Superior temporal gyrus (tissue), 1 donor: ENCODE results near the gene ADRA2B.
A peak's percentile ranks its signal among the peaks of the same experiment; 100 is the strongest.
"Not testable (repeated sequence)": the region's sequence is repeated elsewhere in the genome, so short reads cannot be mapped to it uniquely, and the experiment has no call there.

Source experiments
- DNase-seq: peaks from one replicate; pipeline ENCODE4 v3.0.0-alpha.2; 2016; ENCODE audit errors: extremely low spot score

Gene ADRA2B

GRCh38 chr2:96116424-96116878 lies at the start of gene ADRA2B:
ADRA2B (minus strand) TSS chr2:96116571; CDS start chr2:96116149, 422 bp downstream.
- no peak for DNase-seq

GRCh38 chr2:96164459-96165184 lies 48.3 kb upstream of the ADRA2B start:
- peak; percentile 86 for DNase-seq

- no peak for DNase-seq
These were observed 47.5 kb upstream of the ADRA2B start for GRCh38 chr2:96163768-96164429.

- no peak for DNase-seq
These were observed 47.0 kb upstream of the ADRA2B start for GRCh38 chr2:96163415-96163767.

GRCh38 chr2:96161898-96162297 lies 45.5 kb upstream of the ADRA2B start:
- DNase-seq: no peak

- DNase-seq: not testable (repeated sequence)
These were observed 44.0 kb upstream of the ADRA2B start for GRCh38 chr2:96160366-96160765.

- no peak for DNase-seq
These were observed 42.9 kb upstream of the ADRA2B start for GRCh38 chr2:96159084-96159830.

- no peak for DNase-seq
These were observed 42.2 kb upstream of the ADRA2B start for GRCh38 chr2:96158554-96158940.

GRCh38 chr2:96157649-96158553 lies 41.5 kb upstream of the ADRA2B start:
- no peak for DNase-seq

GRCh38 chr2:96156926-96157648 lies 40.7 kb upstream of the ADRA2B start:
- no peak for DNase-seq

GRCh38 chr2:96156011-96156820 lies 39.8 kb upstream of the ADRA2B start:
- DNase-seq: no peak

- no peak for DNase-seq
These were observed 38.4 kb upstream of the ADRA2B start for GRCh38 chr2:96154506-96155380.

- no peak for DNase-seq
These were observed 37.6 kb upstream of the ADRA2B start for GRCh38 chr2:96153991-96154431.

- DNase-seq: no peak
These were observed 36.9 kb upstream of the ADRA2B start for GRCh38 chr2:96153291-96153713.

- DNase-seq: no peak
These were observed 36.2 kb upstream of the ADRA2B start for GRCh38 chr2:96152304-96153161.

- no peak for DNase-seq
These were observed 35.4 kb upstream of the ADRA2B start for GRCh38 chr2:96151595-96152303.
